ES-I3 (cell line): Measurements from ENCODE around the gene CYP27C1.
"Not testable (repeated sequence)": the region's sequence is repeated elsewhere in the genome, so short reads cannot be mapped to it uniquely, and the experiment has no call there.

Experiments
- H3K36me3 ChIP-seq: 2 replicates; pipeline ENCODE4 v1.6.1; 2013; ENCODE audit warnings: mild to moderate bottlenecking, low read length, control low read depth, moderate library complexity; ENCODE audit not compliant: insufficient read depth
- H3K4me1 ChIP-seq: 2 replicates; pipeline ENCODE4 v1.6.1; 2013; ENCODE audit warnings: mild to moderate bottlenecking, control low read depth, low read length; ENCODE audit not compliant: insufficient read depth
- H3K9ac ChIP-seq: 2 replicates; pipeline ENCODE4 v1.6.1; 2013; ENCODE audit warnings: low read depth, mild to moderate bottlenecking, low read length, moderate library complexity
- H3K9me3 ChIP-seq: 2 replicates; pipeline ENCODE4 v1.6.1; 2013; ENCODE audit warnings: mild to moderate bottlenecking, low read length, moderate library complexity; ENCODE audit not compliant: control insufficient read depth, insufficient read depth

CYP27C1 gene

GRCh38 chr2:127231130-127231865 is 11.2 kb upstream of the CYP27C1 start:
- Histone ChIP-seq H3K36me3 (no peaks in the 10 kb centered on the region), H3K4me1 (peaks cover 3% of the 10 kb centered on the region; the same call in 1 of the 2 replicates), H3K9ac (no peak overlapping the region), H3K9me3 (no peaks in the 10 kb centered on the region)

DNA sequence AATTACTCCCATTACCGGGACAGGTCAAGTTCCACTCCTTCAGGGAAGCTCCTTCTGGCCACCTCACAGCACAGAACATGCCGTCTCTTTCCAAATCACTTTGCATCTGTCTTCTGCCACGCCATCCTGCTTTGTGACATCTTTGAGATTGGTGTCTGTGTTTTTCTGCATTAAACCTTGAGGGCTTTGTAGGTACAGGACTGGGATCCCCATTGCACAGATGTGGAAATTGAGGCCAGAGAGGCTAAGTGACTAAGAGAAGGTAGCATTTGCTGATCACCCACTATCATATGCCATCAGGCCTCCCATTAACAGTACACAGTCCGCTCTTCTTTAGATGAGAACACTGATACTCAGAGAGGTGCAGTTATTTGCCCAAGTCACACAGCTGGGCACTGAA is 9.5 kb upstream of the CYP27C1 start:
- Histone ChIP-seq H3K9me3 (no peaks in the 10 kb centered on the region), H3K4me1 (peaks cover 14% of the 10 kb centered on the region), H3K9ac (no peak overlapping the region), H3K36me3 (no peaks in the 10 kb centered on the region)

GRCh38 chr2:127228102-127228501 is 8.0 kb upstream of the CYP27C1 start:
- no peaks in the 10 kb centered on the region for H3K9me3 ChIP-seq
- H3K9ac ChIP-seq = no peak overlapping the region
- H3K36me3 ChIP-seq = no peaks in the 10 kb centered on the region
- peaks cover 14% of the 10 kb centered on the region for H3K4me1 ChIP-seq

- H3K9ac ChIP-seq = not testable (repeated sequence)
Observed at GRCh38 chr2:127227264-127227660, 7.2 kb upstream of the CYP27C1 start.

GRCh38 chr2:127226520-127227263 is 6.6 kb upstream of the CYP27C1 start:
- no peaks in the 10 kb centered on the region for H3K9me3 ChIP-seq
- no peaks in the 10 kb centered on the region for H3K36me3 ChIP-seq
- no peak overlapping the region for H3K9ac ChIP-seq
- H3K4me1 ChIP-seq = peaks cover 14% of the 10 kb centered on the region

More at GRCh38 chr2:127227264-127227660, 7.2 kb upstream of the CYP27C1 start:
- not testable (repeated sequence) for H3K36me3 ChIP-seq, H3K9me3 ChIP-seq
- peaks cover 14% of the 10 kb centered on the region for H3K4me1 ChIP-seq

DNA sequence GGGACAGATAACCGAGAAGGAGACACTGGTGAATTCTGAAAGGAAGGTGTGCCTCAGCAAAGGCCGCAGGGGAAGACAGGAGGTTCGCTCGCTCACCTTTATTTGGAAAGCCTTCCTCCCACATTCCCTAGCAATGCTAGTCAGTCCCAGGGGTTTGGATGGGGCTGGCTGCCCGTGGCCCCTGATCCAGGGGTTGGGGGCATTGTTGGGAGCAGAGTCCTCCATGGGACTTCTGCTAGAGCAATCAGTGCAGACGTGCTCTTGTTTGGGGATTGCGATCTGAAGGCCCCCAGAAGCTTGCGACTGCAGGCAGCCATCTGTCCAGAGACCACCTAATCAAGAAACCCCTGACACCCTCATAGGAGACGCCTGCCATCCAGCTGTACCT is 6.0 kb upstream of the CYP27C1 start:
- no peaks in the 10 kb centered on the region for H3K36me3 ChIP-seq
- H3K4me1 ChIP-seq = peaks cover 14% of the 10 kb centered on the region
- no peaks in the 10 kb centered on the region for H3K9me3 ChIP-seq
- no peak overlapping the region for H3K9ac ChIP-seq

DNA sequence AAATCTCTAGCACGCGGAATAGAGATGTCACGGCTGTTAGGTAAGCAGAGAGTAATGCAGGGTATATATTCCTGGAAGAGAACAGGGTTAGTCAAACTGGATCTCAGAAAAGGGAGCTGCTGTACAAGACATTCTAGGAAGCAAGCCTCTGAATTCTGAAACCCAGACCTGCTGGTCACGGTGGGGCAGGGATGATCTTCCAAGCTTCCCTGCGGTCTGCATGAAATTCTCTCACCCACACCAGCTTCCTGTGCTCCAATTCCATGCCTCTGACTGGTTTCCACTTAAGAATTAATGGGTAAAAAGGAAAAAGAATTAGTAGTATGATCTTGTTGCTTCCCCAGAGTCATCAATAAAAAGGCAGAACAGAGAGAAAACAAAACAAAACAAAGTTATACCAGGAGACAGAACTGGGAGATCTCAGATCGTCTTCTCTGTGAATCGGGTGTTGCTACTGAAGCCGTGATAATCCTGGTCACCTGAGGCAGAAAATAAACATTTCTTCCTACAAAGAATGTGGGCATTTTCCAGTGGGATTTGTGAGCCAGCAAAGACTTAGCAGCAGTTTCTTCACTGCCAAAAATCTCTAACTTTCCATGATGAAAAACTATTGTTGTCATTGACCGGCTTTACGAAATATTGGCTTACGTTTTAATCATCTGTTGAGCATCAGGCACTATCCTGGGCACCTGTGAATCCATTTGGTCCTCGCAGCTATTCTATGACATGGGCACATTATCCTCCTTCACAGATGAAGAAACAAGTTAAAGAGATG is 5.3 kb upstream of the CYP27C1 start:
- Histone ChIP-seq H3K4me1 (peaks cover 14% of the 10 kb centered on the region), H3K36me3 (no peaks in the 10 kb centered on the region), H3K9ac (no peak overlapping the region), H3K9me3 (no peaks in the 10 kb centered on the region)

DNA sequence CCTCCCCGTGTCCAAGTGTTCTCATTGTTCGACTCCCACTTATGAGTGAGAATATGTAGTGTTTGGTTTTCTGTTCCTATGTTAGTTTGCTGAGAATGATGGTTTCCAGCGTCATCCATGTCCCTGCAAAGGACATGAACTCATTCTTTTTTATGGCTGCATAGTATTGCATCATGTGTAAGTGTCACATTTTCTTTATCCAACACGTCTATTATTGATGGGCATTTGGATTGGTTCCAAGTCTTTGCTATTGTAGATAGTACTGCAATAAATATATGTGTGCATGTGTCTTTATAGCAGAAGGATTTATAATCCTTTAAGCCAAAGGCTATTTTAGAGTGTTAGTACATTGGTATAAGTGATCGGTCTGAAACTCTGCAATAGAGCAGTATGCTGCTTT is 4.0 kb upstream of the CYP27C1 start:
- not testable (repeated sequence) for H3K9ac ChIP-seq, H3K36me3 ChIP-seq, H3K9me3 ChIP-seq
- peaks cover 14% of the 10 kb centered on the region for H3K4me1 ChIP-seq

DNA sequence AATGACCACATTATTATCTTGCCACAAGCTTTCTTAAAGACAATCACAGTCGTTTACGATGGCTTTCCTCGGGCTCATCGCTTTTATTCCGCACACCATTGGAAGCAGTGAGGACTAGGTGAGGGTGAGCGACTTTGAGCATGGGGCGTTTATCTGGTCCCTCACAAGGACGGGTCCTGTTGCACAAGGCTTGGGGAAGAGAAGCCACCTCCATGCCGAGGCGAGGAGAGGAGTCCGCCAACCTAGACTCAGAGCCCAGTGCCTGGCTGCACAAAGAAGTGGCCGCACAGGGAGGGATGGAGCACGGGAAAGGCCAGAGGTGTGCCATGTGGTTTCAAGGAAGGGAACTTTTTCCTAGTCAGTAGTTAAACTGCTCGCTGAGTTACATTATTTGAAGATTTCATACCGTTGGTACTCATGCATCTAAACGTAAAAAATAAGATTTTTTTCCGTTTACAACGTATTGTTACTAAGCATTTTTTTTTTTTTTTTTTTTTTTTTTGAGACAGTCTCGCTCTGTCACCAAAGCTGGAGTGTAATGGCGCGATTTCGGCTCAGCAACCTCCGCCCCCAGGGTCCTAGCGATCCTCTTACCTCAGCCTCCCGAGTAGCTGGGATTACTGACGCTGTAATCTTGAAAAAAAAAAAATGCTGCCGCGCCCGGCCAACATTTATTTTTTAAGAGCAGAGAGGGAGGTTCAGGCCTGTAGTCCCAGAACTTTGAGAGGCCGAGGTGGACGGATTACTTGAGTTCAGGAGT is 849 bp upstream of the CYP27C1 start:
- Histone ChIP-seq H3K36me3 (no peaks in the 10 kb centered on the region), H3K9me3 (no peaks in the 10 kb centered on the region), H3K9ac (peak overlapping the region; percentile 66), H3K4me1 (peaks cover 8% of the 10 kb centered on the region)

DNA sequence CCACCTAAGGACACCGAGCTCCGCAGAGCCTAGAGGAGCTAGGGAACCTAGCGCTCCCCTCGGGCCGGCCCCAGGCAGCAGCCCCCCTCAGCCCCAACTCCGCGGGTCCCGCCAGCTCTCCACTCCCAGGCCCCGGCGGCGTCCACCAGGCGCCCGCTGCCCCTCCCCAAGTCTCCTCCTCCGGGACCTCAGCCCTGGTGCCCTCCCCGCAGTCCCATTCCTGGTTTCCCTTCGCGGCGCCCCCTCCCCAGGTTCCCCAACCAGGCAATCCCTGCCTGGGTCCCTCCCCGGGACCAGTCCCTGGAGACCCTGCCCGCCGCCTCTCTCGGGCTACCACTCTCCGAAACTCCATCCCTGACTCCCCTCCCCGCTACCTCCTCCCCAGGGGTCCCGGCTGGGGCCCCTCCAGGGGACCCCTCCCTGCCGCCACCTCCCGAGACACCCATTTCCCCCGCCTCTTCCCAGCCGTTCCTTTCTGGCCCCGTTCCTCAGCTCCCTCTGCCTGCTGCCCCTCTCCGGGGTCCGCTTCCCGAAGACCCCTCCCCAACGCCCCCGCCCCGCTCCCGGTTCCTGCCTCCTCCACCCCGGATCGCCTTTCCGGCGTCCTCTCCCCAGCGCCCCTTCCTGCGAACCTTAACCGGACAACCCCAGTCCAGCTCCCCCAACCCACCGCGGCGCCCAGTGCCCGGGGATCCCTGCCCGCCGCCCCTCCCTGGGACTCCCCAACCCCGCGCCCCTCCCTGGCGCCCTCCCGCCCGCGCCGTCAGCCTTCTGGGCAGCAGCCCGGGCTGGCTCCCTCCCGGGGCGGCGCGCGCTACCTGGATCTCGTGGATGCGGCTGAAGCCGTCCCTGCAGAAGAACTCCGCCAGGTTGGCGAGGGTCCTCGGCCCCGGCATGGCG is 678 bp downstream of the CYP27C1 start:
- Histone ChIP-seq H3K9me3 (no peaks in the 10 kb centered on the region), H3K36me3 (no peaks in the 10 kb centered on the region), H3K9ac (peak overlapping the region; percentile 66), H3K4me1 (no peaks in the 10 kb centered on the region)

DNA sequence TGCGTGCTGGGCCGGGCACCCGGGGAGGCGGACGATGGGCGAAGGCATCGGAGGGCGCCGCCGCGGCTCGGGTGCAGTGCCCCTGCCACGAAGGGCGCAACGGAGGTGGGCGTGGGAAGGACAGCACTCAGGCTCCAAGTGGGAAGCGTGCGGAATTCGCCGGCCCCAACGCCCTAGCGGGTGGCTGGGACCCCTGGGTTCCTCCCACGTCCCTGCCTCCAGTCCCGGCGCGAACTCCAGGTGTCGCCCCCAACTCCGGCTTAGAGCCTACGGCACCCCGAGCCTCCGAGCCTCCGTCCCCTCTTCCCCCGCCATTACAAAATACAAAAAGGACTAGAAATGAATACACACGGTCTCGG is 1.3 kb downstream of the CYP27C1 start:
- Histone ChIP-seq H3K4me1 (no peaks in the 10 kb centered on the region), H3K36me3 (no peaks in the 10 kb centered on the region), H3K9ac (peak overlapping the region; percentile 66), H3K9me3 (no peaks in the 10 kb centered on the region)

GRCh38 chr2:127217470-127218325 is 2.4 kb downstream of the CYP27C1 start:
- no peaks in the 10 kb centered on the region for H3K36me3 ChIP-seq
- H3K9ac ChIP-seq = peak overlapping the region; percentile 66; the same call in 1 of the 2 replicates
- H3K9me3 ChIP-seq = no peaks in the 10 kb centered on the region
- H3K4me1 ChIP-seq = no peaks in the 10 kb centered on the region

GRCh38 chr2:127216593-127216992 is 3.5 kb downstream of the CYP27C1 start:
- no peaks in the 10 kb centered on the region for H3K9me3 ChIP-seq

More at GRCh38 chr2:127216593-127216992, 3.5 kb downstream of the CYP27C1 start:
- Histone ChIP-seq H3K4me1 (no peaks in the 10 kb centered on the region), H3K36me3 (no peaks in the 10 kb centered on the region), H3K9ac (no peak overlapping the region)
